ENCODE data around the gene WDR33. TPM values are rescaled to one million over a fixed set of nuclear protein-coding genes. Genes with fewer than 3 reads are reported as not detected.

WDR33 gene
- total and polyA plus RNA-seq, 9 of the 15 experiments (the other 6 are each of a cell fraction or from before 2014, with no cell fraction given): 24.2 to 57.4 (median 38.4) TPM

GRCh38 chr2:127735044-127735443, 75.9 kb downstream of the WDR33 start (continued):
- no peak for TF ChIP-seq NELFE (IDR thresholded peaks at IDR 0.05; ENCODE audit: insufficient read depth, insufficient read length)
- TF ChIP-seq GATAD2A (IDR thresholded peaks at IDR 0.05): no peak

- BruUV-seq (replicated peaks): no TSS peak
- Histone ChIP-seq H4K20me1 (replicated peaks; ENCODE audit: control insufficient read depth, insufficient read depth, low read length) (no peaks in the 10 kb centered on the region), H3K27ac (ENCODE audit: extremely low read depth, low read depth, low read length) (no peak overlapping the region), H3K27me3 (ENCODE audit: control insufficient read depth in 2 of 2, insufficient read depth in 2 of 2, low read length in 2 of 2) (no peaks in the 10 kb centered on the region), H3K4me3 (no peak overlapping the region), H3K4me1 (replicated peaks in 1 of 2; ENCODE audit: control insufficient read depth in 2 of 2, insufficient read depth in 2 of 2, low read length in 2 of 2) (no peaks in the 10 kb centered on the region), H3K9me1 (ENCODE audit: control insufficient read depth, insufficient read depth, low read length) (no peaks in the 10 kb centered on the region), H3K9me3 (replicated peaks; ENCODE audit: control insufficient read depth, insufficient read depth, low read depth, low read length) (no peaks in the 10 kb centered on the region), H3K4me2 (ENCODE audit: insufficient read depth, low read length) (no peak overlapping the region), H3K36me3 (ENCODE audit: control insufficient read depth, insufficient read depth, low read length) (peaks cover 27% of the 10 kb centered on the region; the same call in 1 of the 3 replicates), H2AFZ (ENCODE audit: low read depth, low read length) (no peak overlapping the region), H3K79me2 (ENCODE audit: control insufficient read depth, insufficient read depth, low read length) (no peaks in the 10 kb centered on the region), H3K9ac (ENCODE audit: insufficient read depth in 1 of 2, low read depth in 2 of 2, low read length in 2 of 2) (no peak overlapping the region)
- WGBS (ENCODE audit: insufficient coverage, low coverage, missing lambda C conversion rate): 73% methylated on average over 5 of the region's 5 CpGs
- in situ Hi-C loops (cut with MboI) (no loop called here), intact Hi-C loops (cut with micrococcal nuclease) (no loop called here)
- CTCF ChIA-PET (ENCODE audit: low intra/inter-chr PET ratio): no interaction called here
- ATAC-seq: 0 out of 3 replicates have a peak, but pooled peaks have one; percentile 22
- no peak for DNase-seq (ENCODE audit: extremely low read depth in 1 of 4, low spot score in 3 of 4)
- no peak for FAIRE-seq
- POLR2A ChIA-PET: interaction anchor here (0.9 to 1.1 kb wide), 4 partner anchors 10 to 150 kb away, joined by 3 read pairs; no protein-coding TSS in a partner anchor
- TF ChIP-seq GABPA (tag; conservative IDR thresholded peaks at IDR 0.05; ENCODE audit: low read depth) (no peak), ATF3 (IDR thresholded peaks at IDR 0.05) (no peak), ATF3 (CRISPR knock-in tag; conservative IDR thresholded peaks at IDR 0.05) (no peak), TOE1 (IDR thresholded peaks at IDR 0.05; ENCODE audit: borderline replicate concordance) (no peak), TOE1 (CRISPR knock-in tag; IDR thresholded peaks at IDR 0.05; ENCODE audit: borderline replicate concordance, low read depth) (no peak), ATF1 (CRISPR knock-in tag; IDR thresholded peaks at IDR 0.05) (no peak), ATF1 (tag; IDR thresholded peaks at IDR 0.05) (no peak), ZNF217 (CRISPR knock-in tag; IDR thresholded peaks at IDR 0.05) (no peak), ZNF143 (CRISPR knock-in tag; IDR thresholded peaks at IDR 0.05) (no peak), NR4A1 (CRISPR knock-in tag; IDR thresholded peaks at IDR 0.05) (no peak), NR4A1 (tag; IDR thresholded peaks at IDR 0.05) (no peak), ZFP36 (IDR thresholded peaks at IDR 0.05; ENCODE audit: low read depth, low read length, partially characterized antibody) (no peak)
- TF ChIP-seq, protein P1, sequence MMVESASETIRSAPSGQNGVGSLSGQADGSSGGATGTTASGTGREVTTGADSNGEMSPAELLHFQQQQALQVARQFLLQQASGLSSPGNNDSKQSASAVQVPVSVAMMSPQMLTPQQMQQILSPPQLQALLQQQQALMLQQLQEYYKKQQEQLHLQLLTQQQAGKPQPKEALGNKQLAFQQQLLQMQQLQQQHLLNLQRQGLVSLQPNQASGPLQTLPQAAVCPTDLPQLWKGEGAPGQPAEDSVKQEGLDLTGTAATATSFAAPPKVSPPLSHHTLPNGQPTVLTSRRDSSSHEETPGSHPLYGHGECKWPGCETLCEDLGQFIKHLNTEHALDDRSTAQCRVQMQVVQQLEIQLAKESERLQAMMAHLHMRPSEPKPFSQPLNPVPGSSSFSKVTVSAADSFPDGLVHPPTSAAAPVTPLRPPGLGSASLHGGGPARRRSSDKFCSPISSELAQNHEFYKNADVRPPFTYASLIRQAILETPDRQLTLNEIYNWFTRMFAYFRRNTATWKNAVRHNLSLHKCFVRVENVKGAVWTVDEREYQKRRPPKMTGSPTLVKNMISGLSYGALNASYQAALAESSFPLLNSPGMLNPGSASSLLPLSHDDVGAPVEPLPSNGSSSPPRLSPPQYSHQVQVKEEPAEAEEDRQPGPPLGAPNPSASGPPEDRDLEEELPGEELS (CRISPR knock-in tag; IDR thresholded peaks at IDR 0.05; ENCODE audit: borderline replicate concordance): no peak
- TF ChIP-seq, protein P2, sequence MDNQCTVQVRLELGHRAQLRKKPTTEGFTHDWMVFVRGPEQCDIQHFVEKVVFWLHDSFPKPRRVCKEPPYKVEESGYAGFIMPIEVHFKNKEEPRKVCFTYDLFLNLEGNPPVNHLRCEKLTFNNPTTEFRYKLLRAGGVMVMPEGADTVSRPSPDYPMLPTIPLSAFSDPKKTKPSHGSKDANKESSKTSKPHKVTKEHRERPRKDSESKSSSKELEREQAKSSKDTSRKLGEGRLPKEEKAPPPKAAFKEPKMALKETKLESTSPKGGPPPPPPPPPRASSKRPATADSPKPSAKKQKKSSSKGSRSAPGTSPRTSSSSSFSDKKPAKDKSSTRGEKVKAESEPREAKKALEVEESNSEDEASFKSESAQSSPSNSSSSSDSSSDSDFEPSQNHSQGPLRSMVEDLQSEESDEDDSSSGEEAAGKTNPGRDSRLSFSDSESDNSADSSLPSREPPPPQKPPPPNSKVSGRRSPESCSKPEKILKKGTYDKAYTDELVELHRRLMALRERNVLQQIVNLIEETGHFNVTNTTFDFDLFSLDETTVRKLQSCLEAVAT (IDR thresholded peaks at IDR 0.05): no peak
Measured at GRCh38 chr2:127733816-127734537, 77.0 kb downstream of the WDR33 start.
